Caco-2 (cell line): Measurements from ENCODE around the gene ULK1. TPM values are rescaled to one million over a fixed set of nuclear protein-coding genes. Genes with fewer than 3 reads are reported as not detected.
A peak's percentile ranks its signal among the peaks of the same experiment; 100 is the strongest.

Source experiments
- BruUV-seq: library from RNA; stranded (reverse); fragments of 400-500 nt; replicated peaks from 2 replicates; lab custom pipeline; 2021; lab: Mats Ljungman, UMichigan
- CTCF ChIA-PET: fragments of 300-600 bp; sonication (Branson Sonifier 250); formaldehyde crosslinking; loops from one replicate; lab custom pipeline; 2022; ENCODE audit warnings: antibody characterized with exemption; lab: Charles Lee
- POLR2A ChIA-PET: fragments of 300-600 bp; sonication (Branson Sonifier 250); formaldehyde crosslinking; loops from one replicate; lab custom pipeline; 2022; ENCODE audit warnings: antibody characterized with exemption; lab: Charles Lee
- DNase-seq, 2 experiments: peaks; one replicate each; pipeline versions ENCODE4 v3.0.0 to v3.0.0-alpha.2; 2020 to 2022
- H3K27me3 ChIP-seq: replicated peaks from 2 replicates; pipeline ENCODE4 v1.6.0; 2011; ENCODE audit warnings: low read length; ENCODE audit not compliant: control insufficient read depth, insufficient read depth
- H3K36me3 ChIP-seq: 2 replicates; pipeline ENCODE4 v1.5.1; 2011; ENCODE audit warnings: low read length; ENCODE audit not compliant: control insufficient read depth, insufficient read depth
- H3K4me1 ChIP-seq: fragments of 250-450 bp; sonication (Bioruptor Pico); 2 replicates; pipeline ENCODE4 v1.5.1; 2020; ENCODE audit warnings: mild to moderate bottlenecking
- H3K4me3 ChIP-seq: 2 replicates; pipeline ENCODE4 v1.5.1; 2011; ENCODE audit warnings: low read depth, mild to moderate bottlenecking, control low read depth, low read length
- H3K9me3 ChIP-seq: fragments of 250-450 bp; sonication (Bioruptor Pico); 2 replicates; pipeline ENCODE4 v1.5.1; 2020; ENCODE audit warnings: mild to moderate bottlenecking, moderate library complexity
- H3K27ac Mint-ChIP-seq: one replicate; pipeline ENCODE4 v1.8.0; 2022; ENCODE audit warnings: mixed read lengths; ENCODE audit not compliant: unreplicated experiment
- H3K27me3 Mint-ChIP-seq: one replicate; pipeline ENCODE4 v1.8.0; 2022; ENCODE audit warnings: mixed read lengths; ENCODE audit not compliant: insufficient read depth, unreplicated experiment
- H3K36me3 Mint-ChIP-seq: one replicate; pipeline ENCODE4 v1.8.0; 2022; ENCODE audit warnings: mild to moderate bottlenecking, mixed read lengths; ENCODE audit not compliant: insufficient read depth, unreplicated experiment
- H3K4me1 Mint-ChIP-seq: one replicate; pipeline ENCODE4 v1.8.0; 2022; ENCODE audit warnings: low read depth, mixed read lengths; ENCODE audit not compliant: unreplicated experiment
- H3K4me3 Mint-ChIP-seq: one replicate; pipeline ENCODE4 v1.8.0; 2022; ENCODE audit warnings: mild to moderate bottlenecking, moderate library complexity, mixed read lengths; ENCODE audit not compliant: unreplicated experiment
- H3K9me3 Mint-ChIP-seq: one replicate; pipeline ENCODE4 v1.8.0; 2022; ENCODE audit warnings: mixed read lengths; ENCODE audit not compliant: unreplicated experiment
- intact Hi-C: fragments of 100-400 bp; cut with micrococcal nuclease; formaldehyde crosslinking; loops from one replicate; pipeline ENCODE4 v1.10.0; 2022; ENCODE audit not compliant: unreplicated experiment
- total RNA-seq: library from RNA; stranded (reverse); gene quantifications from 2 replicates; pipeline ENCODE4 v1.2.3, GENCODE V29; 2022
- TF ChIP-seq, protein P1 (sequence below), 2 experiments: fragments of 200-600 bp in 1 of 2; IDR thresholded peaks; 1 replicate in 1 of 2; 2 replicates in 1 of 2; pipeline versions ENCODE4 v1.5.1 to v1.8.0; 2011 to 2022; ENCODE audit warnings: antibody characterized with exemption in 1 of 2, control low read depth in 1 of 2, inconsistent platforms in 1 of 2, low read depth in 1 of 2, low read length in 1 of 2, mild to moderate bottlenecking in 1 of 2, moderate library complexity in 1 of 2; ENCODE audit not compliant: insufficient read depth in 1 of 2, severe bottlenecking in 1 of 2, unreplicated experiment in 1 of 2

The ULK1 gene
- total RNA-seq, 1 experiment from 2014 or later = 61.1 TPM

DNA sequence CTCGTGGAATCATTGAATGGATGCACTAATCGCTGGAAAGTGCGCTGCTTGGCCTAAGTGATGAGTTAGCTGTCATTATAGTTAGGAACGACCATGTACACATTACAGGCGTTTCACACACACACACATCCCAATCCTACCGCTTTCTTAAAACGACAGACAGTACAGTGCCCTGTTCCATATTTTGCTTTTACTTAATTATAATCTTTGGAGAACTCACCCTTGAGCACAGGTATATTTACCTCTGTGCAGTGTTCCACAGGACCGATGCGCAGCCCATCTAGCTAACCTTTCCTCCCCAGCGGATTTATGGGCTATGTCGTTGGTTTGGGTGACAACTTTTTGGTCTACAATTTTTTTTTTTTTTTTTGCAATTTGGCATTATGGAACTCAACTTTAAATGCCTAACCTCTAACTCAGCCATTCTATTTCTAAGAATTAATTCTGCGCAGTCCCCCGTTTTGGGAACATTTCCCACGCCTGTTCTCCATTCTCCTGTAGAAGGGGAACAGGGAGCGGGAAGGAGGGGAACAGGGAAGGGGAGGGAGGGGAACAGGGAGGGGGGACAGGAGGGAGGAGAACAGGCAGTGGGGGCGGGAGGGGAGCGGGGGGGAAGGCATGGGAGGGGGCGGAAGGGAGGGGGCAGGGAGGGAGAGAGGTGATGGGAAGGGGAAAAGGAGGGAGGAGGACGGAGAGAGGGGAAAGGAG is 663 bp upstream of the ULK1 start:
- ChIA-PET CTCF (no interaction called here), POLR2A (no interaction called here)
- Histone ChIP-seq H3K36me3 (no peaks in the 10 kb centered on the region; the same call in 1 of the 2 replicates), H3K27me3 (no peaks in the 10 kb centered on the region), H3K4me3 (peak overlapping the region; percentile 22; the same call in 1 of the 2 replicates), H3K9me3 (no peaks in the 10 kb centered on the region), H3K4me1 (peaks cover 5% of the 10 kb centered on the region; the same call in 1 of the 2 replicates)
- Mint-ChIP-seq H3K9me3 (no peaks in the 10 kb centered on the region), H3K4me1 (peaks cover 19% of the 10 kb centered on the region), H3K27ac (no peak overlapping the region), H3K27me3 (no peaks in the 10 kb centered on the region), H3K36me3 (peaks cover 27% of the 10 kb centered on the region), H3K4me3 (peak overlapping the region; percentile 83)
- no TSS peak for BruUV-seq
- TF ChIP-seq, protein P1, sequence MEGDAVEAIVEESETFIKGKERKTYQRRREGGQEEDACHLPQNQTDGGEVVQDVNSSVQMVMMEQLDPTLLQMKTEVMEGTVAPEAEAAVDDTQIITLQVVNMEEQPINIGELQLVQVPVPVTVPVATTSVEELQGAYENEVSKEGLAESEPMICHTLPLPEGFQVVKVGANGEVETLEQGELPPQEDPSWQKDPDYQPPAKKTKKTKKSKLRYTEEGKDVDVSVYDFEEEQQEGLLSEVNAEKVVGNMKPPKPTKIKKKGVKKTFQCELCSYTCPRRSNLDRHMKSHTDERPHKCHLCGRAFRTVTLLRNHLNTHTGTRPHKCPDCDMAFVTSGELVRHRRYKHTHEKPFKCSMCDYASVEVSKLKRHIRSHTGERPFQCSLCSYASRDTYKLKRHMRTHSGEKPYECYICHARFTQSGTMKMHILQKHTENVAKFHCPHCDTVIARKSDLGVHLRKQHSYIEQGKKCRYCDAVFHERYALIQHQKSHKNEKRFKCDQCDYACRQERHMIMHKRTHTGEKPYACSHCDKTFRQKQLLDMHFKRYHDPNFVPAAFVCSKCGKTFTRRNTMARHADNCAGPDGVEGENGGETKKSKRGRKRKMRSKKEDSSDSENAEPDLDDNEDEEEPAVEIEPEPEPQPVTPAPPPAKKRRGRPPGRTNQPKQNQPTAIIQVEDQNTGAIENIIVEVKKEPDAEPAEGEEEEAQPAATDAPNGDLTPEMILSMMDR (IDR thresholded peaks at IDR 0.05; ENCODE audit: insufficient read depth in 1 of 2, low read depth in 1 of 2, low read length in 1 of 2, severe bottlenecking in 1 of 2, unreplicated experiment in 1 of 2) = no peak
- intact Hi-C loops = no loop called here
- no peak for DNase-seq

GRCh38 chr12:131894981-131895639 is 688 bp downstream of the ULK1 start:
- H3K27me3 Mint-ChIP-seq = no peaks in the 10 kb centered on the region
- H3K9me3 ChIP-seq = no peaks in the 10 kb centered on the region
- H3K27ac Mint-ChIP-seq = peak overlapping the region; percentile 85
- intact Hi-C loops = loop anchor here (5.0 kb wide), 1 partner anchor 58 kb away; no protein-coding TSS in a partner anchor
- H3K4me1 Mint-ChIP-seq = peaks cover 7% of the 10 kb centered on the region
- CTCF ChIA-PET = no interaction called here
- H3K4me3 Mint-ChIP-seq = peak overlapping the region; percentile 83
- BruUV-seq = no TSS peak
- no peaks in the 10 kb centered on the region; the same call in 1 of the 2 replicates for H3K36me3 ChIP-seq
- POLR2A ChIA-PET = no interaction called here
- peak overlapping the region; percentile 75 for H3K4me3 ChIP-seq
- TF ChIP-seq, protein P1 (IDR thresholded peaks at IDR 0.05; ENCODE audit: insufficient read depth in 1 of 2, low read depth in 1 of 2, low read length in 1 of 2, severe bottlenecking in 1 of 2, unreplicated experiment in 1 of 2) = no peak
- H3K4me1 ChIP-seq = peaks cover 5% of the 10 kb centered on the region; the same call in 1 of the 2 replicates
- H3K27me3 ChIP-seq = no peaks in the 10 kb centered on the region
- H3K9me3 Mint-ChIP-seq = no peaks in the 10 kb centered on the region
- peaks cover 26% of the 10 kb centered on the region for H3K36me3 Mint-ChIP-seq
- DNase-seq = peak in 1 of 2 experiments; percentile 38

GRCh38 chr12:131895640-131896079 is 1.2 kb downstream of the ULK1 start:
- H3K27me3 Mint-ChIP-seq = no peaks in the 10 kb centered on the region

More at GRCh38 chr12:131895640-131896079, 1.2 kb downstream of the ULK1 start:
- Histone ChIP-seq H3K9me3 (no peaks in the 10 kb centered on the region), H3K4me1 (peaks cover 5% of the 10 kb centered on the region; the same call in 1 of the 2 replicates), H3K36me3 (no peaks in the 10 kb centered on the region; the same call in 1 of the 2 replicates), H3K4me3 (peak overlapping the region; percentile 75), H3K27me3 (no peaks in the 10 kb centered on the region)
- intact Hi-C loops = loop anchor here (1.0 to 5.0 kb wide), 3 partner anchors 34 to 58 kb away; partner anchors contain the start of gene PUS1
- Mint-ChIP-seq H3K27ac (peak overlapping the region; percentile 85), H3K36me3 (peaks cover 30% of the 10 kb centered on the region), H3K4me3 (peak overlapping the region; percentile 83), H3K9me3 (no peaks in the 10 kb centered on the region), H3K4me1 (peaks cover 7% of the 10 kb centered on the region)
- BruUV-seq = no TSS peak
- POLR2A ChIA-PET = no interaction called here
- TF ChIP-seq, protein P1 (IDR thresholded peaks at IDR 0.05; ENCODE audit: insufficient read depth in 1 of 2, low read depth in 1 of 2, low read length in 1 of 2, severe bottlenecking in 1 of 2, unreplicated experiment in 1 of 2) = no peak
- DNase-seq = no peak
- CTCF ChIA-PET = no interaction called here
